Colonic mucosa (tissue), 4 donors: ENCODE data around the gene SNU13. TPM values are rescaled to one million over a fixed set of nuclear protein-coding genes. Genes with fewer than 3 reads are reported as not detected.

Experiments used
- DNase-seq: peaks from one replicate; pipeline ENCODE4 v3.0.0-alpha.2; 2020
- H3K27ac ChIP-seq: fragments of 200-600 bp; one replicate; pipeline ENCODE4 v1.8.0; 2021
- H3K27me3 ChIP-seq: fragments of 200-600 bp; one replicate; pipeline ENCODE4 v1.8.0; 2021
- H3K36me3 ChIP-seq: fragments of 200-600 bp; one replicate; pipeline ENCODE4 v1.8.0; 2021
- H3K4me1 ChIP-seq: fragments of 200-600 bp; one replicate; pipeline ENCODE4 v1.8.0; 2021; ENCODE audit warnings: mild to moderate bottlenecking
- H3K4me3 ChIP-seq: fragments of 200-600 bp; one replicate; pipeline ENCODE4 v1.8.0; 2021
- H3K9ac ChIP-seq, 2 donors: one replicate each; pipeline ENCODE4 v1.7.0; 2013; ENCODE audit warnings: control low read depth in 2 of 2, low read depth in 2 of 2, low read length in 2 of 2
- H3K9me3 ChIP-seq: fragments of 200-600 bp; one replicate; pipeline ENCODE4 v1.8.0; 2021
- intact Hi-C: fragments of 100-400 bp; cut with DNase I; formaldehyde crosslinking; loops from one replicate; pipeline ENCODE4 v1.14.1; 2022
- total RNA-seq, 2 donors: library from RNA; stranded (reverse); fragmentation: NEBNext Ultra II Directional in 1 of 2; extraction: Animal tissue kit (Norgen Biotek cat#: 25700) in 1 of 2; gene quantifications; one replicate each; pipeline ENCODE4 v1.2.1, GENCODE V29; 2021
- TF ChIP-seq, protein P1 (sequence below): fragments of 200-600 bp; IDR thresholded peaks from one replicate; pipeline ENCODE4 v1.8.0; 2022; ENCODE audit warnings: antibody characterized with exemption, mild to moderate bottlenecking
- donor health status: healthy.
- donor health status: DM: no; HTN: no; CAD: no.
- donor health status: DM: no; HTN: no; CAD: no.

SNU13 gene
- total RNA-seq, 2 donors from 2014 or later, result 95.7 to 169 TPM

DNA sequence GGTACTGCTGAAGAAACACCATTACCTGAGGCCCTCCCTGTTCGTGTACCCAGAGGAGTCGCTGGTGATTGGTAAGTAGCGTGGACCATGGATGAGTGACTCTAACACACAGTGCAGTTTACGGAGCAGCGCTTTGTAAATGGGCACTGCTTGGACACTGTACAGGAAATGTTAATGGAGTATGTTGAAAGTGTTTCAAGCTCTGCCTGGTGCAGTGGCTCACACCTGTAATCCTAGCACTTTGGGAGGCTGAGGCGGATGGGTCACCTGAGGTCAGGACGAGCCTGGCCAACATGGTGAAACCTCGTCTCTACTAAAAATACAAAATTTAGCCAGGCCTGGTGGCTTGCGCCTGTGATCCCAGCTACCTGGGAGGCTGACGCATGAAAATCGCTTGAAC, 37.8 kb downstream of the SNU13 start:
- H3K36me3 ChIP-seq, result peaks cover 19% of the 10 kb centered on the region
- H3K27me3 ChIP-seq, result no peaks in the 10 kb centered on the region
- no peak for DNase-seq
- intact Hi-C loops, result no loop called here
- H3K9me3 ChIP-seq, result no peaks in the 10 kb centered on the region
- H3K4me1 ChIP-seq, result no peaks in the 10 kb centered on the region
- H3K27ac ChIP-seq, result no peak overlapping the region
- H3K4me3 ChIP-seq, result no peak overlapping the region
- H3K9ac ChIP-seq, result no peak overlapping the region
- TF ChIP-seq, protein P1, sequence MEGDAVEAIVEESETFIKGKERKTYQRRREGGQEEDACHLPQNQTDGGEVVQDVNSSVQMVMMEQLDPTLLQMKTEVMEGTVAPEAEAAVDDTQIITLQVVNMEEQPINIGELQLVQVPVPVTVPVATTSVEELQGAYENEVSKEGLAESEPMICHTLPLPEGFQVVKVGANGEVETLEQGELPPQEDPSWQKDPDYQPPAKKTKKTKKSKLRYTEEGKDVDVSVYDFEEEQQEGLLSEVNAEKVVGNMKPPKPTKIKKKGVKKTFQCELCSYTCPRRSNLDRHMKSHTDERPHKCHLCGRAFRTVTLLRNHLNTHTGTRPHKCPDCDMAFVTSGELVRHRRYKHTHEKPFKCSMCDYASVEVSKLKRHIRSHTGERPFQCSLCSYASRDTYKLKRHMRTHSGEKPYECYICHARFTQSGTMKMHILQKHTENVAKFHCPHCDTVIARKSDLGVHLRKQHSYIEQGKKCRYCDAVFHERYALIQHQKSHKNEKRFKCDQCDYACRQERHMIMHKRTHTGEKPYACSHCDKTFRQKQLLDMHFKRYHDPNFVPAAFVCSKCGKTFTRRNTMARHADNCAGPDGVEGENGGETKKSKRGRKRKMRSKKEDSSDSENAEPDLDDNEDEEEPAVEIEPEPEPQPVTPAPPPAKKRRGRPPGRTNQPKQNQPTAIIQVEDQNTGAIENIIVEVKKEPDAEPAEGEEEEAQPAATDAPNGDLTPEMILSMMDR, result no peak

DNA sequence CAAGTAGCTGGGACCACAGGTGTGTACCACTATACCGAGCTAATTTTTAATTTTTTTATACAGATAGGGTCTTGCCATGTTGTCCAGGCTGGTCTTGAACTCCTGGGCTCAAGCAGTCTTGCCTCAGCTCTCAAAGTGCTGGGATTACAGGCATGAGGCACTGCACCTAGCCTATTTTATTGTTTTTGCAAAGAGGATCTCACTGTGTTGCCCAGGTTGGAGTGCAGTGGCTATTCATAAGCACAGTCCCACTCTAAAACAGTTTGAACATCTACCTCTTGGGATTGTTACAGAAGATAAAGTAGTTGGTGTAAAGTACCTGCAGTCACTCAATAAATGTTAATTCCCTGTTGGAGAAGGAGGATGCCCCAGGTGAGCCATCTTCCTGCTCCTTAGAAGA, 38.4 kb downstream of the SNU13 start:
- intact Hi-C loops, result no loop called here
- no peak overlapping the region for H3K4me3 ChIP-seq
- H3K4me1 ChIP-seq, result no peaks in the 10 kb centered on the region
- peaks cover 19% of the 10 kb centered on the region for H3K36me3 ChIP-seq
- no peak overlapping the region for H3K27ac ChIP-seq
- no peaks in the 10 kb centered on the region for H3K27me3 ChIP-seq
- TF ChIP-seq, protein P1, result no peak
- H3K9ac ChIP-seq, result no peak overlapping the region
- no peaks in the 10 kb centered on the region for H3K9me3 ChIP-seq
- DNase-seq, result no peak

DNA sequence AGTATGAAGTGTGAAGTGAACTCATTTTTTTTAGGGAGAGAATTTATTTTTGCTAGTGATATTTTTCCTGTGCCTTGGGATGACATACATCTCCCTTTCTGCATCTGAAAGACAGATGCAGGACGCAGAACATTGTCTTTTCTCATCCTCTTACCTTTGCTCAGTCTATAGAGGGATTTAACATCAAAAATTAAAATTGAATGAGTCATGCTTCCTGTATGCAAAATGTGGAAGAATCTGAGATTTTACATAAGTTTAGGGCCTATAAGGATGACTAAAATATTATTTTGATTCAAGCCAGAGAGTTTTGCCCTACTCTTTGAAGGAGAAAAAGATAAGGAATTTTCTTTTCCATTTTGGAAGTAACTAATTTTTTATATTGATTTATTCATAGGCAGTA, 40.2 kb downstream of the SNU13 start:
- Histone ChIP-seq H3K9me3 (no peaks in the 10 kb centered on the region), H3K27me3 (no peaks in the 10 kb centered on the region), H3K4me1 (no peaks in the 10 kb centered on the region), H3K4me3 (no peak overlapping the region), H3K36me3 (peaks cover 11% of the 10 kb centered on the region), H3K27ac (no peak overlapping the region), H3K9ac (no peak overlapping the region)
- intact Hi-C loops, result no loop called here
- DNase-seq, result no peak
- TF ChIP-seq, protein P1, result no peak

DNA sequence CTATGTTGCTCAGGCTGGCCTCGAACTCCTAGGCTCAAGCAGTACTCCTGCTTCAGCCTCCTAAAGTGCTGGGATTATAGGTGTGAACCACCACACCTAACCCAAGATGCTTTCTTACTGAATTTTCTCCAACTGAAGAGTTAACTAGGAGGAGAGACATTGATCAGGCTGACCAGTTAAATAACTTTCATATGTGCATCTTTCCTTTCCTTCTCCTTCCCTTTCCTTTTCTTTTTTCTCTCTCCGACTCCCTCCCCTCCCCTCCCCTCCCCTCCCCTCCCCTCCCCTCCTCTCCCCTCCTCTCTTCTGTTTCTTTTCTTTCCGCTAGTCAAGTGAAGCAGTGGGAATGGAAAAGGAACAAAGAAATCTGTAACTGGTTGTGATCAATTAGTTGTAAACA, 40.9 kb downstream of the SNU13 start:
- intact Hi-C loops, result no loop called here
- TF ChIP-seq, protein P1, result no peak
- no peak for DNase-seq
- peaks cover 17% of the 10 kb centered on the region for H3K36me3 ChIP-seq
- H3K27ac ChIP-seq, result no peak overlapping the region
- H3K4me3 ChIP-seq, result no peak overlapping the region
- no peaks in the 10 kb centered on the region for H3K9me3 ChIP-seq
- H3K27me3 ChIP-seq, result no peaks in the 10 kb centered on the region
- no peak overlapping the region for H3K9ac ChIP-seq
- no peaks in the 10 kb centered on the region for H3K4me1 ChIP-seq

DNA sequence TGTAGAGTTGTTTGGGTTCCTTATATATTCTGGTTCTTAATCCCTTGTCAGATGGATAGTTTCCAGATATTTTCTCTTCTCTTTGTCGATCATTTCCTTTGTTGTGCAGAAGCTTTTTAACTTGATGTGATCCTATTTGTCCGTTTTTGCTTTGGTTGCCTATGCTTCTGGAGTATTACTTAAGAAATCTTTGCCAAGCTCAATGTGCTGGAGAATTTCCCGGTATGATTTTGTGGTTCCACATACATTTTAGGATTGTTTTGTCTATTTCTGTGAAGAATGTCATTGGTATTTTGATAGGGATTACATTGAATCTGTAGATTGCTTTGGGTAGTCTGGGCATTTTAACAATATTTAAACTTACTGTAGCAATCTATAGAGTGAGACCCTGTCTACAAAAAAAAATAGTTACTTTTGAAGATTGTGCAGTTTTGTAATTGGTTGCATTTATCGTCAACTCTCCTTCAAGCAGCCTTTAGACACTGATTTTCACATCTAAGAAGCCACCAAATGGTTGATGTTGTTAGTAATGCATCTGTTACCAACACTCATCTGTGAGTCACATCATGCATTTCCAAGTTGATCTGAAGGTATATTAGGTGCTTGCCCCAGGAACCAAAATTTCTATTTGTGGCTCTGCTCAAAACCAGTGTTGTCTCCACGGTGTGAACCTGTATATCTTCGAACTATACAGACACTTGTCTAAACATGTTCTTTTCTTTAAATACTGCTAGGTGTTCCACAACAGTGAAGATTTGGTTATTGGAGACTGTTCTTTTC, 46.1 kb downstream of the SNU13 start:
- no peak overlapping the region for H3K27ac ChIP-seq
- H3K4me1 ChIP-seq, result no peaks in the 10 kb centered on the region
- H3K4me3 ChIP-seq, result no peak overlapping the region
- H3K9me3 ChIP-seq, result no peaks in the 10 kb centered on the region
- H3K9ac ChIP-seq, result no peak overlapping the region
- intact Hi-C loops, result no loop called here
- TF ChIP-seq, protein P1, result no peak
- no peaks in the 10 kb centered on the region for H3K27me3 ChIP-seq
- peaks cover 9% of the 10 kb centered on the region for H3K36me3 ChIP-seq
- no peak for DNase-seq
